Measurements from ENCODE around the gene GLG1.
"Not testable (repeated sequence)": the region's sequence is repeated elsewhere in the genome, so short reads cannot be mapped to it uniquely, and the experiment has no call there.

GLG1 gene

DNA sequence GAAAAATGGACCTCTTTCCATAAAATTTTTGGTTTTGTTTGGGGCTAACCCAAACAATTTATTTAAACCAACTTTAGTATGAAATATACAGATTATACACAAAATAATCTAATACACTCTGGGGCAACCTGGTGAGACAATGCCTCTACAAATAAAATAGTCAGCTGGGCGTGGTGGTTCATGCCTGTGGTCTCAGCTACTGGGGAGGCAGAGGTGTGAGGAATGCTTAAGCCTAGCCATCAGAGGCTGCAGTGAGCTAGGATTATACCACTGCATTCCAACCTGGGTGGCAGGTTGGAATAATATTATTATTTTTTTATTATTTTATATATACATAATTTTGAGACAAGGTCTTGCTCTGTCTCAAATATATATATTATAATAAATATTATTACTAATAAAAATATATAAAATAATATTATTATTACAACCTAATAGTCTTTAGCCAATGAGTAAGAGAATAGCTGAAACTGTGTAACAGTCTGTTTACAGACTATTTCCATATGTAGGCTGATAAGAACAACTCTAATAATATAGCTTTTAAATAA lies 50.5 kb downstream of the GLG1 start:
- H3K27me3 Mint-ChIP-seq: no peaks in the 10 kb centered on the region
- H3K4me3 Mint-ChIP-seq: no peak overlapping the region
- H3K36me3 Mint-ChIP-seq: no peaks in the 10 kb centered on the region
- ATAC-seq (replicated peaks) (no peak), DNase-seq (no peak)
- H3K9me3 Mint-ChIP-seq: no peaks in the 10 kb centered on the region
- H3K27ac Mint-ChIP-seq: no peak overlapping the region
- peaks cover 9 to 10% of the 10 kb centered on the region in 2 donors for H3K4me1 Mint-ChIP-seq

DNA sequence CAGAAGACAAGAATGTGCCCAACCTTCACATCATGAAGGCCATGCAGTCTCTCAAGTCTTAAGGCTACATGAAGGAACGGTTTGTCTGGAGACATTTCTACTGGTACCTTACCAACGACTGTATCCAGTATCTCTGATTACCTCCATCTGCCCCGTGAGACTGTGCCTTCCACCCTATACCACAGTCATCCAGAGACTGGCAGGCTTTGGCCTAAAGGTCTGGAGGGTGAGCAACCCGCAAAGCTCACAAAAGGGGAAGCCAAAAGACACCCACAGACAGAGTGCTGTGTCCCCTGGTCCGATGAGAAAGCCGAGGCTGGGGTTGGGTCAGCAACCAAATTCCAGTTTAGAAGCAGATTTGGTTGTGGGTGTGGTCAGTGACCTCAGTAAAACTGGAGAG lies 54.6 kb downstream of the GLG1 start:
- H3K4me3 Mint-ChIP-seq, H3K9me3 Mint-ChIP-seq, DNase-seq, H3K36me3 Mint-ChIP-seq, H3K4me1 Mint-ChIP-seq, H3K27ac Mint-ChIP-seq, H3K27me3 Mint-ChIP-seq: not testable (repeated sequence)
- ATAC-seq (replicated peaks): peak in 1 of 2 donors; percentile 25

- H3K27ac Mint-ChIP-seq; H3K36me3 Mint-ChIP-seq; H3K4me3 Mint-ChIP-seq; ATAC-seq (replicated peaks); H3K27me3 Mint-ChIP-seq; DNase-seq; H3K9me3 Mint-ChIP-seq; H3K4me1 Mint-ChIP-seq: not testable (repeated sequence)
These were observed 56.5 kb downstream of the GLG1 start for GRCh38 chr16:74550227-74551019.

DNA sequence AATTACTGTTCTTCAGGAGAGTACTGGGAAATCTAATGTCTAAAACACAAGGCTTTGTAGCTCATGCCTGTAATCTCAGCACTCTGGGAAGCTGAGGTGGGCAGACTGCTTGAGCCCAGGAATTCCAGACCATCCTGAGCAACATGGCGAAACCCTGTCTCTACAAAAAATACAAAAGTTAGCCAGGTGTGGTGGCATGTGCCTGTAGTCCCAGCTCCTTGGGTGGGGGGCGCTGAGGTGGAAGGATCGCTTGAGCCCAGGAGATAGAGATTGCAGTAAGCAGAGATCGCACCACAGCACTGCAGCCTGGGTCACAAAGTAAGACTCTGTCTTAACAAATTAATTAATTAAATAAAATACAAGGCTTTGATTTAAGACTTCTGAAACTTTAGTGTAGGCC lies 60.8 kb downstream of the GLG1 start:
- H3K36me3 Mint-ChIP-seq; H3K4me3 Mint-ChIP-seq; H3K9me3 Mint-ChIP-seq; DNase-seq; H3K27ac Mint-ChIP-seq; ATAC-seq (replicated peaks); H3K27me3 Mint-ChIP-seq: not testable (repeated sequence)
- peaks cover 5 to 12% of the 10 kb centered on the region in 2 donors for H3K4me1 Mint-ChIP-seq

- not testable (repeated sequence) for DNase-seq; H3K36me3 Mint-ChIP-seq; H3K4me3 Mint-ChIP-seq; H3K9me3 Mint-ChIP-seq; H3K27ac Mint-ChIP-seq; H3K27me3 Mint-ChIP-seq; ATAC-seq (replicated peaks)
- H3K4me1 Mint-ChIP-seq: peaks cover 5 to 12% of the 10 kb centered on the region in 2 donors
These were observed 63.9 kb downstream of the GLG1 start for GRCh38 chr16:74542911-74543578.

DNA sequence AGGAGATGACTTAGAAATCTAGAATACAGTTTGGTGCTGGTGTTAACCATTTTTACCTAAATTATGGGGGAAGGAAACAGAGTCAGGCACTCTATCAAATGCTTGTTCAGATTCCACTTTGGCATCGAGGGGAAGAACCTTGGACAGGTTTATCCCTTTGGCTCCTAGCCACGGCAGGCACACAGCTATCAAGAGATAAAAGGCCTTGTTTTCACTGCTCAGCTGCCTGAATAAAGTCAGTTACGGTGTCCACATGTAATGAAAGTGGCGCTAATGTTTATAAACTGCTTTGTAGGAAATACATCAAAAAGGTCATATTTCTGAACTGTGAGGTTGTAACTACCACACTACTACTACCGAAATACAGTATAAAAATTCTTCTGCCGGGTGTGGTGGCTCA lies 66.3 kb downstream of the GLG1 start:
- not testable (repeated sequence) for DNase-seq

DNA sequence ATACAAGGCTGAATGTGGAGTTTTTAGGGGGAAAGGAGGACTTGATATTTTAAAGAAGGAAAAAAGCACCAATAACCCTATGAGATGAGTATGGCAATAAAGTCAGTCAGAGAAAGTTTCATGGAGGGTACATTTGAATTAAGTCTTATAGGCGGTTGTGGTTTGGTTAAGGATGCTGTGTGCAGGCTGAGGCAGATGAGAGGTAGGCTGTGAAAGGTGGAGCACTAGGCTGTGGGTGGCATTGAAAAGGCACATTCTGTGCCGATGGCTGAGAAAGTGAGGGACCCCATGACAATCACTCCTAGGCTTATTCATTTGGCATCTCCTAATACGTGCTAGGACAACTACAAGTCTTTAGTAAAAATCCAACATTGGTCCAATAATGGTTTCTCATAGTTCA lies 68.1 kb downstream of the GLG1 start:
- H3K27me3 Mint-ChIP-seq, H3K9me3 Mint-ChIP-seq: not testable (repeated sequence)

More for the DNA sequence above, 66.3 kb downstream of the GLG1 start:
- not testable (repeated sequence) for ATAC-seq (replicated peaks); H3K9me3 Mint-ChIP-seq; H3K36me3 Mint-ChIP-seq; H3K4me1 Mint-ChIP-seq; H3K27me3 Mint-ChIP-seq; H3K27ac Mint-ChIP-seq; H3K4me3 Mint-ChIP-seq

GRCh38 chr16:74537746-74538145 lies 69.2 kb downstream of the GLG1 start:
- ATAC-seq (replicated peaks); H3K27me3 Mint-ChIP-seq; H3K36me3 Mint-ChIP-seq; H3K4me3 Mint-ChIP-seq; DNase-seq; H3K27ac Mint-ChIP-seq; H3K9me3 Mint-ChIP-seq; H3K4me1 Mint-ChIP-seq: not testable (repeated sequence)

More for the DNA sequence above, 68.1 kb downstream of the GLG1 start:
- H3K4me1 Mint-ChIP-seq; H3K27ac Mint-ChIP-seq; H3K36me3 Mint-ChIP-seq; H3K4me3 Mint-ChIP-seq; DNase-seq; ATAC-seq (replicated peaks): not testable (repeated sequence)

DNA sequence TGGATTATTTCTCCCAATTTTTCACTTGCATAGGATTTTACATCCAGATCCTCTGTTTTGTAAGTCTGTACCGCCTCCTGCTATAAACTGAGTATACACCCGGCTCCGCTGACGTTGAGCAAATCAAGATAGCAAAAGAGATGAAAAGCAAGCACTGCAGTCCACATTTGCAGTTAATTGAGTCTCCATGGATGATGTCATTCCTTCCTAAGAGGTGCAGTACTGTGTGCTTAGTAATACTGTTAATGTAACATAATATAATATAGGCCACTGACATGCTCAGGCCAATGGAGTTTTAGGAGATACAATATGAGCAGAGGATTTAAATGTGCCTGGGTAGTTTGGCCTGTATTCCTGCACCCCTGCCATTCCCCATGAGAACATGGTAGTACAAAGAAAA lies 72.3 kb downstream of the GLG1 start:
- H3K27me3 Mint-ChIP-seq; ATAC-seq (replicated peaks); DNase-seq; H3K4me3 Mint-ChIP-seq; H3K9me3 Mint-ChIP-seq; H3K27ac Mint-ChIP-seq; H3K4me1 Mint-ChIP-seq: not testable (repeated sequence)
- peaks cover 10 to 13% of the 10 kb centered on the region in 2 donors for H3K36me3 Mint-ChIP-seq

DNA sequence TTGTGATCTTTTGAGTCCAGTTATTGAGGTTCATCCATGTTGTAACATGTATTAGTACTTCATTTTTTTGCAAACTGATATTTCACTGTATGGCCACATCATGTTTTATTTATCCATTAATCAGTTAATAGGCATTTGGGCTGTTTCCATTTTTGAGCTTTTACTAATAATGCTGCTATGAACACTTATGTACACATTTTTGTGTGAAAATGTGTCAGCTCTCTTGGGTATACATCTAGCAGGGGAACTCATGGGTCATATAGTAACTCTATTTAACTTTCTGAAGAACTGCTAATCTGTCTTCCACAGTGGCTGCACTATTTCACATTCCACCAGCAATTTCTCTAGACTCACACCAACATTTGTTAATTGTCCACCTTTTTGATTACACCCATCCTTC lies 82.0 kb downstream of the GLG1 start:
- no peaks in the 10 kb centered on the region for H3K9me3 Mint-ChIP-seq
- H3K27me3 Mint-ChIP-seq: no peaks in the 10 kb centered on the region
- peaks cover 0 to 6% of the 10 kb centered on the region in 2 donors for H3K4me1 Mint-ChIP-seq
- H3K4me3 Mint-ChIP-seq: no peak overlapping the region
- H3K27ac Mint-ChIP-seq: no peak overlapping the region
- ATAC-seq (replicated peaks) (no peak), DNase-seq (no peak)
- peaks cover 22 to 36% of the 10 kb centered on the region in 2 donors for H3K36me3 Mint-ChIP-seq

- Mint-ChIP-seq H3K4me3 (no peak overlapping the region), H3K9me3 (no peaks in the 10 kb centered on the region), H3K4me1 (peaks cover 0 to 8% of the 10 kb centered on the region in 2 donors), H3K27ac (no peak overlapping the region), H3K36me3 (peaks cover 19 to 33% of the 10 kb centered on the region in 2 donors), H3K27me3 (no peaks in the 10 kb centered on the region)
- DNase-seq (no peak), ATAC-seq (replicated peaks) (no peak)
These were observed 82.8 kb downstream of the GLG1 start for GRCh38 chr16:74524117-74524516.

GRCh38 chr16:74523706-74524105 lies 83.2 kb downstream of the GLG1 start:
- not testable (repeated sequence) for H3K9me3 Mint-ChIP-seq; ATAC-seq (replicated peaks); H3K27me3 Mint-ChIP-seq; DNase-seq; H3K4me3 Mint-ChIP-seq; H3K4me1 Mint-ChIP-seq; H3K27ac Mint-ChIP-seq
- peaks cover 19 to 33% of the 10 kb centered on the region in 2 donors for H3K36me3 Mint-ChIP-seq

- peaks cover 12 to 14% of the 10 kb centered on the region in 2 donors for H3K4me1 Mint-ChIP-seq
- ATAC-seq (replicated peaks): no peak
- no peak overlapping the region for H3K4me3 Mint-ChIP-seq
- H3K27me3 Mint-ChIP-seq: no peaks in the 10 kb centered on the region
- H3K27ac Mint-ChIP-seq: no peak overlapping the region
- DNase-seq: no peak
- no peaks in the 10 kb centered on the region for H3K9me3 Mint-ChIP-seq
- H3K36me3 Mint-ChIP-seq: peaks cover 14 to 26% of the 10 kb centered on the region in 2 donors
These were observed 84.8 kb downstream of the GLG1 start for GRCh38 chr16:74522160-74522559.

- no peaks in the 10 kb centered on the region for H3K27me3 Mint-ChIP-seq
- H3K27ac Mint-ChIP-seq: no peak overlapping the region
- peaks cover 12 to 16% of the 10 kb centered on the region in 2 donors for H3K4me1 Mint-ChIP-seq
- DNase-seq (no peak), ATAC-seq (replicated peaks) (no peak)
- no peak overlapping the region for H3K4me3 Mint-ChIP-seq
- H3K36me3 Mint-ChIP-seq: peaks cover 14 to 26% of the 10 kb centered on the region in 2 donors
- H3K9me3 Mint-ChIP-seq: no peaks in the 10 kb centered on the region
These were observed 85.2 kb downstream of the GLG1 start for GRCh38 chr16:74521691-74522090.

DNA sequence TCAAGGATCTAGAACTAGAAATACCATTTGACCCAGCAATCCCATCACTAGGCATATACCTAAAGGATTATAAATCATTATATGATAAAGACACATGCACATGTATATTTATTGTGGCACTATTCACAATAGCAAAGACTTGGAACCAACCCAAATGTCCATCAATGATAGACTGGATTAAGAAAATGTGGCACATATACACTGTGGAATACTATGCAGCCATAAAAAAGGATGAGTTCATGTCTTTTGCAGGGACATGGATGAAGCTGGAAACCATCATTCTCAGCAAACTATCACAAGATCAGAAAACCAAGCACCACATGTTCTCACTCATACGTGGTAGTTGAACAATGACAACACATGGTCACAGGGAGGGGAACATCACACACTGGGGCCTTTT lies 88.0 kb downstream of the GLG1 start:
- H3K27me3 Mint-ChIP-seq; DNase-seq; ATAC-seq (replicated peaks); H3K4me3 Mint-ChIP-seq; H3K27ac Mint-ChIP-seq; H3K9me3 Mint-ChIP-seq: not testable (repeated sequence)
- H3K36me3 Mint-ChIP-seq: peaks cover 11 to 25% of the 10 kb centered on the region in 2 donors
- H3K4me1 Mint-ChIP-seq: peaks cover 26 to 39% of the 10 kb centered on the region in 2 donors
